SH-SY5Y (cell line): ENCODE measurements around the gene SOX15.

ENCODE experiments used
- GATA2 ChIP-seq: IDR thresholded peaks from 2 replicates; pipeline ENCODE4 v1.6.1; 2011; ENCODE audit warnings: mild to moderate bottlenecking, low read depth, low read length
- GATA3 ChIP-seq: IDR thresholded peaks from 2 replicates; pipeline ENCODE4 v1.6.1; 2011; ENCODE audit warnings: low read depth, mild to moderate bottlenecking, low read length, moderate library complexity

DNA sequence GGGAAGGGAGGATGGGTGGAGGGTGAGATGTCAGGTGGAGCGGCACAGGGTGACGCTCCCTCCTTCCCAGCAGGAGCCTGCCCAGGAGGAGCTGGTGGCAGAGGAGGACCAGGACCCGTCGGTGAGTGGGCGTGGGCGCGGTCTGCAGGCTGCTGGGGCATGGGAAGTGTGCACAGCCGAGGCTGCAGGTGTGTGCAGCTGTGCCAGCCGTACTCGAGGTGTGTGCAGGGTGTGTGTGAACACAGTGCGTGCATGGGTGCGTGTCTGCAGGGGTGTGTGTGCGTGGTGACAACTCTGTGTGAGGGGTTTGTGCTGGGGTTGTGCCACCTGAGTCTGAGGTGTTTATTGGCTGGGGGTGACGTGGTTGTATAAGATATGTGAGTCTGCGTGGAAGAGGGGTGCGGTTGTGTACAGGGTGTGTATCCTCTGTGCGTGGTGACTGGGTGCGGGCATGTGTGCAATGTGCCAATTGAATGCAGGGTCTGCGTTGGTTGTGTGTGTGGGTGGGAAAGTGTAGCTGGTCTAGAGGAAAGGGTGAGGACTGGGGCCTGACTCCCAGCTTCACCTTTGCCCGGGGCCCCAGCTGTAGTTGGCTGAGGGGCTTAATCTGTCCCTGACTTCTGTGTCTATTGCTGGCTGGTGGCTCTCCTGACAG, 40.4 kb downstream of the SOX15 start:
- TF ChIP-seq GATA2 (no peak), GATA3 (no peak)
